ENCODE results near the gene THRSP.
"Not testable (repeated sequence)": the region's sequence is repeated elsewhere in the genome, so short reads cannot be mapped to it uniquely, and the experiment has no call there.

THRSP gene

DNA sequence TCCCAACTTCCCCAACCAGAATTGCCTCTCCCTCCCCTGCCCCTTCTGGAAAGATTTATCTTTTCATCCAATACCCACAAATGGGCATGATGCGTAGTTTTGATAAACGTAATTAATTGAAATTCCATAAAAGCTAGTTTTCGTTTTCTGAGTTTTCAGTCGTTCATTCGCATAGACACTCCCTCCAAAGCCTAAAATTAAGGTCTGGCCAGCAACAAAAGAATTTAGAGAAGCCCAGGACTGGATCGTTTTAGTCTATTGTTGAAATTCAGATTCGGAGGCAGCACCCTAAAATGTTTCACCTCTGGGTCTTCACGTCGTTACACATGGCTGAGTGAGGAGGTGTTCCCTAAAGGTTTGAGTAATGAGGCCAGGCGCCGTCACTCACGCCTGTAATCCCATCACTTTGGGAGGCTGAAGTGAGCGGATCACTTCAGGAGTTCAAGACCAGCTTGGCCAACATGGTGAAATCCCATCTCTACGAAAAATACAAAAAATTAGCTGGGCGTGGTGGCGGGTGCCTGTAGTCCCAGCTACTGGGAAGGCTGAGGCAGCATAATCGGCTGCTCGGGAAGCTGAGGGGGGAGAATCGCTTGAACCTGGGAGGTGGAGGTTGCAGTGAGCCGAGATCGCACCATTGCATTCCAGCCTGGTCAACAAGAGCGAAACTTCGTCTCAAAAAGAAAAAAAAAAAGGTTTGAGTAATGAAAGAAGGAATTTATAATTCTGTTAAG is 16.6 kb downstream of the THRSP start:
- ChIA-PET CTCF (interaction anchor here (0.6 kb wide), 1 partner anchor 613 kb away, joined by 3 read pairs; no protein-coding TSS in a partner anchor), POLR2A (interaction anchor here (0.6 to 2.4 kb wide), 5 partner anchors 20 to 108 kb away, joined by 3 to 9 read pairs (median 6); partner anchors contain the start of genes ALG8, INTS4, KCTD21 and USP35)
- no peak for TF ChIP-seq TARDBP (IDR thresholded peaks at IDR 0.05)
- TF ChIP-seq L3MBTL2 (conservative IDR thresholded peaks at IDR 0.05) = 0 out of 2 replicates have a peak, but pooled peaks have one; percentile 26
- no peak for DNase-seq (ENCODE audit: extremely low spot score)

- no peak for DNase-seq (ENCODE audit: extremely low spot score)
- ChIA-PET CTCF (interaction anchor here (0.6 kb wide), 1 partner anchor 614 kb away, joined by 3 read pairs; no protein-coding TSS in a partner anchor), POLR2A (no interaction called here)
- no peak for TF ChIP-seq PKNOX1 (IDR thresholded peaks at IDR 0.05)
- TF ChIP-seq LEF1 (IDR thresholded peaks at IDR 0.05; ENCODE audit: borderline replicate concordance) = no peak
- no peak for TF ChIP-seq SP1 (IDR thresholded peaks at IDR 0.05)
- TF ChIP-seq HDGF (IDR thresholded peaks at IDR 0.05; ENCODE audit: borderline replicate concordance) = no peak
- no peak for TF ChIP-seq L3MBTL2 (conservative IDR thresholded peaks at IDR 0.05)
- TF ChIP-seq CTBP1 (IDR thresholded peaks at IDR 0.05; ENCODE audit: borderline replicate concordance) = no peak
- no peak for TF ChIP-seq FOXA1 (IDR thresholded peaks at IDR 0.05)
- no peak for TF ChIP-seq ELF4 (IDR thresholded peaks at IDR 0.05)
- no peak for TF ChIP-seq ARNT (IDR thresholded peaks at IDR 0.05)
- TF ChIP-seq BHLHE40 (IDR thresholded peaks at IDR 0.05; ENCODE audit: borderline replicate concordance) = no peak
- no peak for TF ChIP-seq TARDBP (IDR thresholded peaks at IDR 0.05)
- TF ChIP-seq SUZ12 (IDR thresholded peaks at IDR 0.05) = no peak
- TF ChIP-seq NFRKB (IDR thresholded peaks at IDR 0.05) = no peak
- no peak for TF ChIP-seq ZNF384 (IDR thresholded peaks at IDR 0.05)
- no peak for TF ChIP-seq FOXM1 (IDR thresholded peaks at IDR 0.05; ENCODE audit: borderline replicate concordance)
- TF ChIP-seq FOXK2 (IDR thresholded peaks at IDR 0.05) = no peak
Measured at GRCh38 chr11:78080818-78081495, 17.3 kb downstream of the THRSP start.

DNA sequence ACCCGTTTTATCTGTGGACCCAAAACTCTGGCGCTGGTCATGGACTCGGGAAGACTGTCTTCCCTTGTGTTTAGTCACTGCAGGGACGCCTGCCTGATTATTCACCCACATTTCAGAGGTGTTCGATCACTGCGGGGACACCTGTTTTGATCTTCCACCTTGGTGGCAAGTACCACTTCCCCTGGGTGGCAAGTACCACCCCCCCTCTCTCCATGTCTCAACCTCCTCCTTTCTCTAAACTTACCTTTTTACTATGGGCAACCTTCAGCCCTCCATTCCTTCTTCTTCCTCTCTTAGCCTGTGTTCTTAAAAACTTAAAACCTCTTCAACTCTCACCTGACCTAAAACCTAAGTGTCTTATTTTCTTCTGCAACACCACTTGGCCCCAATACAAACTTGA is 17.9 kb downstream of the THRSP start:
- CTCF ChIA-PET = no interaction called here
- POLR2A ChIA-PET = no interaction called here
- TF ChIP-seq PKNOX1 (IDR thresholded peaks at IDR 0.05) (no peak), SUZ12 (IDR thresholded peaks at IDR 0.05) (no peak), FOXK2 (IDR thresholded peaks at IDR 0.05) (no peak)
- DNase-seq (ENCODE audit: extremely low spot score) = no peak

DNA sequence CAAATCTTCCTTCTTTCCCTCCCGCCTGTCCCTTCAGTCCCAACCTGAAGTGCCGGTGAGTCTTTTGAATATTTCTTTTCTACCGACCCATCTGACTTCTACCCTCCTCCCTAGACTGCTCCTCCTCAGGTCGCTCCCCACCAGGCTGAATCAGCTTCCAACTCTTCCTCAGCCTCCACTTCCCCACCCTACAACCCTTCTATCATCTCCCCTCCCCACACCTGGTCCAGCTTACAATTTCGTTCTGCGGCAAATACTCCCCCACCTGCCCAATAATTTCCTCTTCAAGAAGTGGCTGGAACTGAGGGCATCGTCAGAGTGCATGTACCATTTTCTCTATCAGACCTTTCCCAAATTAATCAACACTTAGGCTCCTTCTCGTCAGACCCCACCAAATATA is 18.5 kb downstream of the THRSP start:
- TF ChIP-seq CTBP1 (IDR thresholded peaks at IDR 0.05; ENCODE audit: borderline replicate concordance) = no peak
- CTCF ChIA-PET = no interaction called here
- POLR2A ChIA-PET = no interaction called here
- DNase-seq (ENCODE audit: extremely low spot score) = no peak

DNA sequence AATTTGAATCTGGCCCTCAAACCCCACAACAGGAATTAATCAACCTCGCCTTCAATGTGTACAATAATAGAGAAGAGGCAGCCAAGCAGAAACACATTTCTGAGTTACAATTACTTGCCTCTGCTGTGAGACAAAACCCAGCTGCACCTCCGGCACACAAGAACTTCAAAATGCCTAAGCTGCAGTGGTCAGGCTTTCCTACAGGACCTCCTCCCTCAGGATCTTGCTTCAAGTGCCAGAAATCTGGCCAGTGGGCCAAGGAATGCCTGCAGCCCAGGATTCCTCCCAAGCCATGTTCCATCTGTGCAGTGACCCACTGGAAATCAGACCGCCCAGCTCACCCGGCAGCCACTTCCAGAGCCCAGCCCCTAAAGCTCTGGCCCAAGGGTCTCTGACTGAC is 19.4 kb downstream of the THRSP start:
- CTCF ChIA-PET = no interaction called here
- POLR2A ChIA-PET = no interaction called here
- TF ChIP-seq FOXA1 (IDR thresholded peaks at IDR 0.05) (no peak), PKNOX1 (IDR thresholded peaks at IDR 0.05) (no peak), TARDBP (IDR thresholded peaks at IDR 0.05) (no peak), HDGF (IDR thresholded peaks at IDR 0.05; ENCODE audit: borderline replicate concordance) (no peak), SUZ12 (IDR thresholded peaks at IDR 0.05) (no peak), ARNT (IDR thresholded peaks at IDR 0.05) (no peak)
- DNase-seq (ENCODE audit: extremely low spot score) = no peak

DNA sequence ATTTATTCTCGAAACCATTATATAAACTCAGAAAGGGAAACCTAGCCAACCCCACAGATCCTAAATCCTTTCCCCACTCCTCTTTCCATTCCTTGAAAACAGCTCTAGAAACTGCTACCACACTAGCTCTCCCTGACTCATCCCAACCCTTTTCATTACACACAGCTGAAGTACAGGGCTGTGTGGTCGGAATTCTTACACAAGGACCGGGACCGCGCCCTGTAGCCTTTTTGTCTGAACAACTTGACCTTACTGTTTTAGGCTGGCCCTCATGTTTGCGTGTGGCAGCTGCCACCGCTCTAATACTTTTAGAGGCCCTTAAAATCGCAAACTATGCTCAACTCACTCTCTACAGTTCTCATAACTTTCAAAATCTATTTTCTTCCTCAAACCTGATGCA is 20.8 kb downstream of the THRSP start:
- POLR2A ChIA-PET, CTCF ChIA-PET: not testable (repeated sequence)

GRCh38 chr11:78085972-78086371 is 22.3 kb downstream of the THRSP start:
- no peak for DNase-seq (ENCODE audit: extremely low spot score)
- CTCF ChIA-PET = no interaction called here
- TF ChIP-seq SP1 (IDR thresholded peaks at IDR 0.05) = no peak
- TF ChIP-seq PKNOX1 (IDR thresholded peaks at IDR 0.05) = no peak
- no peak for TF ChIP-seq FOXM1 (IDR thresholded peaks at IDR 0.05; ENCODE audit: borderline replicate concordance)
- no peak for TF ChIP-seq CTBP1 (IDR thresholded peaks at IDR 0.05; ENCODE audit: borderline replicate concordance)
- TF ChIP-seq FOXA1 (IDR thresholded peaks at IDR 0.05) = no peak
- TF ChIP-seq ARNT (IDR thresholded peaks at IDR 0.05) = no peak
- POLR2A ChIA-PET = no interaction called here

More for the DNA sequence above, 20.8 kb downstream of the THRSP start:
- not testable (repeated sequence) for DNase-seq (ENCODE audit: extremely low spot score)

DNA sequence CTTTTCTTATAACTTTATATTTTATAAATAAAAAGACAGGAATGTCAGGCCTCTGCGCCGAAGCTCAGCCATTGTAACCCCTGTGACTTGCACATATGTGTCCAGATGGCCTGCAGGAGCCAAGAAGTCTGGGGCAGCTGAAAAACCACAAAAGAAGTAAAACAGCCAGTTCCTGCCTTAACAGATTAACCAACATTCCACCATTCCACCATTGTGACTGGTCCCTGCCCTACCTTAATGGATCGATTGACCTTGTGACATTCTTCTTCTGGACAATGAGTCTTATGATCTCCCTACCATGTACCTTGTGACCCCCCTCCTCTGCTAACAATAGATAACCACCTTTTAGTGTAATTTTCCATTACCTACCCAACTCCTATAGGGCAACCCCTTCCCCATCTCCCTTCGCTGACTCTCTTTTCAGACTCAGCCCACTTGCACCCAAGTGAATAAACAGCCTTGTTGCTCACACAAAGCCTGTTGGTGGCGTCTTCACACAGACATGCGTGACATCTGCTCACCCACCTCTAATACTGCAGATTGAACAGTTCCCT is 22.9 kb downstream of the THRSP start:
- DNase-seq (ENCODE audit: extremely low spot score); CTCF ChIA-PET: not testable (repeated sequence)
- POLR2A ChIA-PET = interaction anchor here (1.2 kb wide), 1 partner anchor 92 kb away, joined by 3 read pairs; the partner anchor contains the start of gene INTS4

Measured in HEK293T (cell line).